ENCODE measurements around the gene GPHN.

Gene GPHN

DNA sequence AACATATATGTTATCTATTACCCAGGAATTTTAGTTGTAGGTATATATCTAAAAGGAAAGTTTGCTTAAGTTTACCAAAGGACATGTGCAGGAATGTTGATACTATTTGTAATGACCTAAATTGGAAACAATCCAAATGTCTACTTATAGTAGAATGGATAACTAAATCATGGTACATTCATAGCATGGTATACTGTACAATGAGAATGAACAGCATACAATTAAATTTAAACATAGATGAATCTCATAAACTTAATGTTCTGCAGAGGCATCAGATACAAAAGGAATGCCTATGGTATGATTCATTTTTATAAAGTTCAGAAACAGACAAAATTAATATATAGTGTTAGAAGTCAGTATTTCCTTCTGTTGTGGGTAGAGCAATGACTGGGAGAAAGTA is 135.4 kb downstream of the GPHN start:
- Mint-ChIP-seq H3K27ac (no peak overlapping the region), H3K27me3 (ENCODE audit: low read depth) (no peaks in the 10 kb centered on the region), H3K4me1 (peaks cover 8% of the 10 kb centered on the region), H3K9me3 (no peaks in the 10 kb centered on the region), H3K36me3 (ENCODE audit: low read depth) (no peaks in the 10 kb centered on the region), H3K4me3 (no peak overlapping the region)
- TF ChIP-seq, protein P1, sequence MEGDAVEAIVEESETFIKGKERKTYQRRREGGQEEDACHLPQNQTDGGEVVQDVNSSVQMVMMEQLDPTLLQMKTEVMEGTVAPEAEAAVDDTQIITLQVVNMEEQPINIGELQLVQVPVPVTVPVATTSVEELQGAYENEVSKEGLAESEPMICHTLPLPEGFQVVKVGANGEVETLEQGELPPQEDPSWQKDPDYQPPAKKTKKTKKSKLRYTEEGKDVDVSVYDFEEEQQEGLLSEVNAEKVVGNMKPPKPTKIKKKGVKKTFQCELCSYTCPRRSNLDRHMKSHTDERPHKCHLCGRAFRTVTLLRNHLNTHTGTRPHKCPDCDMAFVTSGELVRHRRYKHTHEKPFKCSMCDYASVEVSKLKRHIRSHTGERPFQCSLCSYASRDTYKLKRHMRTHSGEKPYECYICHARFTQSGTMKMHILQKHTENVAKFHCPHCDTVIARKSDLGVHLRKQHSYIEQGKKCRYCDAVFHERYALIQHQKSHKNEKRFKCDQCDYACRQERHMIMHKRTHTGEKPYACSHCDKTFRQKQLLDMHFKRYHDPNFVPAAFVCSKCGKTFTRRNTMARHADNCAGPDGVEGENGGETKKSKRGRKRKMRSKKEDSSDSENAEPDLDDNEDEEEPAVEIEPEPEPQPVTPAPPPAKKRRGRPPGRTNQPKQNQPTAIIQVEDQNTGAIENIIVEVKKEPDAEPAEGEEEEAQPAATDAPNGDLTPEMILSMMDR (IDR thresholded peaks at IDR 0.05; ENCODE audit: unreplicated experiment in 3 of 3), result no peak

GRCh38 chr14:66645716-66646115 is 137.8 kb downstream of the GPHN start:
- no peak overlapping the region for H3K27ac Mint-ChIP-seq
- H3K4me3 Mint-ChIP-seq, result no peak overlapping the region
- no peaks in the 10 kb centered on the region for H3K36me3 Mint-ChIP-seq (ENCODE audit: low read depth)
- peaks cover 14% of the 10 kb centered on the region for H3K4me1 Mint-ChIP-seq
- TF ChIP-seq, protein P1 (IDR thresholded peaks at IDR 0.05; ENCODE audit: unreplicated experiment in 3 of 3), result no peak
- no peaks in the 10 kb centered on the region for H3K9me3 Mint-ChIP-seq
- no peaks in the 10 kb centered on the region for H3K27me3 Mint-ChIP-seq (ENCODE audit: low read depth)

DNA sequence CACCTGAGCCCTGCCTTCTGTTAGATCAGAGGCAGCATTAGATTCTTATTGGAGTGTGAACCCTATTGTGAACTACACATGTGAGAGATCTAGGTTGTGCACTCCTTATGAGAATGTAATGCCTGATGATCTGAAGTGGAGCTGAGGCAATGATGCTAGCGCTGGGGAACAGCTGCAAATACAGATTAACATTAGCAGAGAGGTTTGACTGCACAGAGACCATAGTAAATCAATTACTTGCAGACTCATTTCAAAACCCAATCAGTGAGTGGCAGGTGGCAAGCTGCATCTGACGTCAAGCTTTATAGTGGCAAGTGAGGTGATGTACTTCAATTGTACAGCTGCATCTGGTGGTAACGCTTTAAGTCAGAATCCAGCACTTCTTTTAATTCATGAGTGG is 141.6 kb downstream of the GPHN start:
- TF ChIP-seq, protein P1 (IDR thresholded peaks at IDR 0.05; ENCODE audit: unreplicated experiment in 3 of 3), result no peak
- peaks cover 4% of the 10 kb centered on the region for H3K36me3 Mint-ChIP-seq (ENCODE audit: low read depth)
- H3K27me3 Mint-ChIP-seq (ENCODE audit: low read depth), result no peaks in the 10 kb centered on the region
- no peaks in the 10 kb centered on the region for H3K9me3 Mint-ChIP-seq
- peaks cover 9% of the 10 kb centered on the region for H3K4me1 Mint-ChIP-seq
- no peak overlapping the region for H3K4me3 Mint-ChIP-seq
- no peak overlapping the region for H3K27ac Mint-ChIP-seq

GRCh38 chr14:66650491-66650911 is 142.6 kb downstream of the GPHN start:
- Mint-ChIP-seq H3K27ac (peak overlapping the region in 1 of 3 experiments; percentile 45), H3K9me3 (peaks cover 3% of the 10 kb centered on the region), H3K27me3 (ENCODE audit: low read depth) (no peaks in the 10 kb centered on the region), H3K4me1 (peaks cover 9% of the 10 kb centered on the region), H3K4me3 (no peak overlapping the region), H3K36me3 (ENCODE audit: low read depth) (peaks cover 5% of the 10 kb centered on the region)
- TF ChIP-seq, protein P1 (IDR thresholded peaks at IDR 0.05; ENCODE audit: unreplicated experiment in 3 of 3), result no peak

DNA sequence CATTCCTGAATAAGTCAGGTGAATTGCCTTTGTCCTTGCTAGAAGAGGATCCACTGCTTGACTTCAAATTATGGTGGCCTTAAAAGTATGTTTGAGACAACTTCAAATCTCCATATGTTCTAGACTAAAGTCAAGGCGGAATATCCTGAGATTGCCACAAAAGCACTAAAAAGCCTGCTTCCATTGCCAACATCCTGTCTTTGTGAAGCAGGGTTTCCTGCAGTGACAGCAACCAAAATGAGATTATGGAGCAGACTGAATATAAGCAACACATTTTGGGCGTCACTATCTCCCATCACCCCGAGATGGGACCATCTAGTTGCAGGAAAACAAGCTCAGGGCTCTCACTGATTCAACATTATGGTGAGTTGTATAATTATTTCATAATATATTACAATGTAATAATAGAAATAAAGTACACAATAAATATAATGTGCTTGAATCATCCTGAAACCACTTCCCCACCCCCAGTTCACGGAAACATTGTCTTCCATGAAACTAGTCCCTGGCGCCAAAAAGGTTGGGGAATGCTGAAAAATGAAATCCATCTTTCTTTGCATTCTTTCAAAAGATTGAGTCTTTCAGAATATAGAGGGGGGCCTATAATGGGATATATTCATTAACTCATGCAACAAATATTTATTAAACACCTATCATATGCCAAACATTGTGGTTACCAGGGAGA is 143.7 kb downstream of the GPHN start:
- Mint-ChIP-seq H3K36me3 (ENCODE audit: low read depth) (peaks cover 15% of the 10 kb centered on the region), H3K27ac (no peak overlapping the region)

More for the DNA sequence above, 143.7 kb downstream of the GPHN start:
- TF ChIP-seq, protein P1 (IDR thresholded peaks at IDR 0.05; ENCODE audit: unreplicated experiment in 3 of 3), result no peak
- no peaks in the 10 kb centered on the region for H3K27me3 Mint-ChIP-seq (ENCODE audit: low read depth)
- H3K4me1 Mint-ChIP-seq, result peaks cover 9% of the 10 kb centered on the region
- H3K9me3 Mint-ChIP-seq, result peaks cover 12% of the 10 kb centered on the region
- no peak overlapping the region for H3K4me3 Mint-ChIP-seq

Data from nephron (organoid).